LoVo (cell line): ENCODE data around the gene ZRANB1.
"Not testable (repeated sequence)": the region's sequence is repeated elsewhere in the genome, so short reads cannot be mapped to it uniquely, and the experiment has no call there.

Source experiments
- DNase-seq: peaks from one replicate; pipeline ENCODE4 v3.0.0-alpha.2; 2016; ENCODE audit warnings: low spot score

ZRANB1 gene

DNA sequence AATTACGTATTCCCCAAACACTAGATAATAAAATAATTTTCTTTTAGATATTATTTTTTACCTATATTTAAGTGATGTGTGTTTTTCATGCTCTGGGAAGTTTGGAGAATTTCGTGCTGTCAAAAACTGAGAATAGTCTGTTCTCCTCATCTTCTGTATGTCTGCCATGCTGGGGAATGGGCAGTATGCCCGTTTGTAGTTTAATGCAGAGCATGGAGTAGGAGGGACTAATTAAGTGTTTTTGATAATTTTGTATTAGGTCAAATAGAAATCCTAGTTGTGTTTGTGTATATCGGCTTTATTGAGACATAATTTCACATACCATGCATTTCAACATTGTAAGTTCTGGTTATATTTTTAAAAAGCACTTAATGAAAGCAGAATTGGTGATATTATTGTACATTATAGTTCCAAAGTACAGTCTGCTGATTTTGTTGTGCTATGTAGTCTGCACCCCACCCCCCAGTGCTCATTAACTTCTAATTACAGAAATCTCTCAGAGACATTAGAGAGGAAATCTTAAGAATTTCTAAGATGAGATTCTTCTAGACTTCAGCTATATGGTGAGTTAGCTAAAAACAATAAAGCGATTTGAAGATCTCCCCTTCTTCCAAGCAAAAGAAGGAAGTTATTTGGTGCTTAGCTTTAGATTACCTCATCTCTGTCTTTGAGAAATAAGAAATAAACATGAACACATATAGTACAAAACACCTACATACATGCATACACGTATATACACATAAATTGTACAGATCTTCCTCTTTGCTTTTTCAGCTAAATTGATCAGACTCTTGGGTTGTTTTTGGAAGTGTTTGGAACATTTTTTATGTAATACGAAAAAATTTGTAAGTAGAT, 22.2 kb downstream of the ZRANB1 start:
- no peak for DNase-seq

DNA sequence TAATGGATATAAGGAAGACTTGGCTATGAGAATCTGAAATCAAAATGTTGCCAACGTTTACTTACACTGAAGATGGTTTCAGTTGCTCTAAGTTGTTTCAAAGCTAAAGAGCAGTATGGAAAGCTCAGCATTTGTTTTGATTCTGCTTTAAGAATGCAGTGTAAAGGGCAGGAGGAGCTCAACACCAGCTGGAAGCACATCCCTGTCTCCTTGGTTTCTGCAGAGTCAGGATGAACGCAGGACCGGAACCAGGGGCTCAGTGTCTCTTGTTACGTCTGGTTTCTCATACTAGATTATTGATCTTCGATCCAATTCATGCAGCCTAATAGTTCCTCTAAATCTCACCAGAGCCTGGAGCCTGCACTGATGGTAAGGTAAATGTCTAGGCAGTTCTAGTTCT, 24.1 kb downstream of the ZRANB1 start:
- no peak for DNase-seq

GRCh38 chr10:124967255-124967654, 25.3 kb downstream of the ZRANB1 start:
- DNase-seq = no peak

GRCh38 chr10:124971276-124971675, 29.4 kb downstream of the ZRANB1 start:
- no peak for DNase-seq

DNA sequence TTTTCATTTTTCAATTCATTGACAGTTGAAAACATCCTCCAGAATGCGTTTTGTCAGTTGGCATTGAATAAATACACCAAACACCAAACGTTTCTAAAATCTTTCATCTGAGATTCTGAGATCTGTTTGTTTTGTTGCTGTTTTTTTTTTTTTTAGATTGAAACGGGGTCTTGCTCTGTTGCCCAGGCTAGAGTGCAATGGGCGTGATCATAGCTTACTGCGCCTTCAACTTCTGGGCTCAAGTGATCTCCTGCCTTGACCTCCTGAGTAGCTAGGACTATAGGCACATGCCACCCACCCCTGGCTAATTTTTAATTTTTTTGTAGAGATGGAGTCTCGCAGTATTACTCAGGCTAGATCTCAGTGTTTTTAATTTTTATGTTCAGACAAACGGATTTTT, 30.7 kb downstream of the ZRANB1 start:
- DNase-seq = no peak

GRCh38 chr10:124974131-124974530, 32.2 kb downstream of the ZRANB1 start:
- no peak for DNase-seq

- no peak for DNase-seq
These were observed 34.1 kb downstream of the ZRANB1 start for GRCh38 chr10:124975977-124976514.

- DNase-seq = no peak
These were observed 35.2 kb downstream of the ZRANB1 start for GRCh38 chr10:124977161-124977560.

DNA sequence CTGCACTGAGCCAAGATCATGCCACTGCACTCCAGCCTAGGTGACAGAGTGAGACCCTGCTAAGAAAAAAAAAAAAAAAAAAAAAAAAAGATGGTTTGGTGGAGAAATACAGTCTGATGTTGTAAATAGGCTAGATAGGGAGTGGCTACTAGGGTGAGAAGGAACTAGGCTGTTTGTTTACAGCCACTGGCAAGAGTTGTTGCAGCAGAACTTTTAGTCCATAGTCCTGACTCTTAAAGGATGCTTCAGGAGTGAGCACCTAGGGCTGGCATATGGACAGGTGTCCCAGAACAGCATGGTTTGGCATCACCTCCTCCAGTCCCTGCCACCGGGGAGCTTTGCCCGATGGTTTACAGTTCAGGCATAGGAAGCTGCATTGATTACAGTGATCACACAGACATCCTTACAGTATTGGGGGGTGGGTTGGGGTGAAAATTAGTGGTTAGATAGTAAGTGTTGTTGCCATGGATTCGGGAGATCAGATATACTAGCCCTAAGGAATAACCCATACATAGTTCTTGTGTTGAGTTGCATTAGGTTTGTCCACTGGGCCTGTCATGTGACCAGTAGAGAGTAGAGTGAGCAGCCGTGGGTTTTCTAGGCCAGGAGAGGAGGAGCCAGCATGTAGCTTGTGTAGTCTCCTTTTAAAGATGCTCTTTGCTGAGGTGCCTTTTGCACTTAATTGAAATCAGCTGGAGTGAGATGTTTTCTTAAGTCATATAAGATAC, 35.9 kb downstream of the ZRANB1 start:
- no peak for DNase-seq

DNA sequence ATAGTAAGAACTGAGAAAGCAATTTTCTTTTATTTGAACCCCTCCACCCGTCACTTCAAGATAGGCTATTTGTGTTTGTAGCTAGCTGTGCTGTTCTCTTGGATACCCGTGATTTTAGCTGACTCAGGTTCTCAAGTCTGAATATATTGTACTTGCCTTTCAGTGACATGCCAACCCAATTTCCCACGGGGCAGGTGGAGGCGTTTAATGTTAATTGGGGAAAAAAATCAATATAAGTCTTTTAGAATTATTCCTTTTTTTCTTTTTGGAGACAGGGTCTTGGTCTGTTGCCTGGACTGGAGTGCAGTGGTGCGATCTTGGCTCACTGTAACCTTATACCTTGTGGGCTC, 36.4 kb downstream of the ZRANB1 start:
- no peak for DNase-seq

DNA sequence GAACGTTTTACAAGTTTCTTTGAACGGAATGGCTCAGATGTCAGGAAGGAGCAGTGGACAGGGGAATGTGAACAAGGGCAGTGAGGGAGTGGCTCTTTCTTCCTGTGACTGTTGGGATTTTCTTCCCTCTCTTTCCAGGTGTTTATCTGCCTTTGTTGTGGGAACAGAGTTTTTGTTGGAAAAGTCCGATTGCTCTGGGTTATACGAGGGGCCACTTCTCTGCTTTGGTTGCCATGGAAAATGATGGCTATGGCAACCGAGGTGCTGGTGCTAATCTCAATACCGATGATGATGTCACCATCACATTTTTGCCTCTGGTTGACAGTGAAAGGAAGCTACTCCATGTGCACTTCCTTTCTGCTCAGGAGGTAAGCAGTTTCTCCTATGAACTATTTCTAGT, 41.4 kb downstream of the ZRANB1 start:
- no peak for DNase-seq

GRCh38 chr10:124984376-124984775, 42.5 kb downstream of the ZRANB1 start:
- no peak for DNase-seq

DNA sequence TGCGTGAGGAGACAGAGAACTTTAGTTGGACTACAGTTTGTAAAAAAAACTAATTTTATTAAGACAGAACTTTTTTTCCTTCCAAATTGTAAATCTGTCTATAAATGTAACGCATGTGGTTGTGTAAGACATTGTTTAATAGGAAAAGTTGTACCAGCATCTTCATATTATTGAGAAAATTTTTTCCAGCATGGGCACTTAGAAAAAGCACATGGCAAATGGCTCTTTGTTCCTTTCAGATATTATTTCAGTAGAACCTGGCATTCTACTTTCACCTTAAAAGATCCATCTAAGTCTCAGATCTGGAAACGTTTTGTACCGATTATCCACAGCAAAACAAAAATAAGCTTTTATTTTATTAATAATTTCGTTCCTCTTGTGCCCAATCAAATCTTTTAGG, 43.2 kb downstream of the ZRANB1 start:
- no peak for DNase-seq

DNA sequence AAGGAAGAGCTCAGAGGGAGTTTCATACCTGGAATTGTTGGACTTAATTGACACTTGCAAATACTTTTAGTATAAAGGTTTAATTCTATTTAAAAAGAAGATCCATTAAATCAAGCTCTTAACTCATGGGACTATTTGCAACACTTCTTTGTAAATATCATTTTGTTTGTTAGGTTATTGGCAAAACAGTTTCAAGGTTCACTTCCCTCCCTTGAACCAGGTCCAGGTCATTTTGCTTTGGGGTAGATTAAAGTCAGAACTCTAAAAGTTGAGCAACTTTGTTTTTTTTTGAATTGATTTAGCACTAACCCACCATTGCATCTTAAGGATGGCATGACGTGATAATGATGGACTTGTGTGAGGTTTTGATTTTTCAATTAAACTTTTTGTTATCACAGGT, 45.9 kb downstream of the ZRANB1 start:
- no peak for DNase-seq

- not testable (repeated sequence) for DNase-seq
These were observed 46.8 kb downstream of the ZRANB1 start for GRCh38 chr10:124988753-124989152.

DNA sequence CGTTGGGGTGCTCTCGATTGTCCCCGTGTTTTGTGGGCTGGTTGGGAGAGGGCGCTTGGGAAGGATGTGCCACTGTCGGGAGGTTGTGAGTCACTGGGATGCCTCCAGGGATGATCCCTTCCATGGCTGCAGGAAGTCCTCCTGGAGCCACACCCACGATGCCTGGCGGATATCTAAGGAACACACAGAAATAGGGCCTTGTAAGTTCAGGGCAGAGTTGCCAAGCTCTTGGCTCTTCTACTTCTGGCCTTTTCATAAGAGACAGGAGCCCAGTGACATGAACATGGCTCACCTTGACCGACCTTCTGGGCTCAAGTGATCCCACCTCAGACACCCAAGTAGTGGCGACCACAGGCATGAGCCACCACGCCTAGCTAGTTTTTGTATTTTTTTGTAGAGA, 47.6 kb downstream of the ZRANB1 start:
- DNase-seq = no peak

DNA sequence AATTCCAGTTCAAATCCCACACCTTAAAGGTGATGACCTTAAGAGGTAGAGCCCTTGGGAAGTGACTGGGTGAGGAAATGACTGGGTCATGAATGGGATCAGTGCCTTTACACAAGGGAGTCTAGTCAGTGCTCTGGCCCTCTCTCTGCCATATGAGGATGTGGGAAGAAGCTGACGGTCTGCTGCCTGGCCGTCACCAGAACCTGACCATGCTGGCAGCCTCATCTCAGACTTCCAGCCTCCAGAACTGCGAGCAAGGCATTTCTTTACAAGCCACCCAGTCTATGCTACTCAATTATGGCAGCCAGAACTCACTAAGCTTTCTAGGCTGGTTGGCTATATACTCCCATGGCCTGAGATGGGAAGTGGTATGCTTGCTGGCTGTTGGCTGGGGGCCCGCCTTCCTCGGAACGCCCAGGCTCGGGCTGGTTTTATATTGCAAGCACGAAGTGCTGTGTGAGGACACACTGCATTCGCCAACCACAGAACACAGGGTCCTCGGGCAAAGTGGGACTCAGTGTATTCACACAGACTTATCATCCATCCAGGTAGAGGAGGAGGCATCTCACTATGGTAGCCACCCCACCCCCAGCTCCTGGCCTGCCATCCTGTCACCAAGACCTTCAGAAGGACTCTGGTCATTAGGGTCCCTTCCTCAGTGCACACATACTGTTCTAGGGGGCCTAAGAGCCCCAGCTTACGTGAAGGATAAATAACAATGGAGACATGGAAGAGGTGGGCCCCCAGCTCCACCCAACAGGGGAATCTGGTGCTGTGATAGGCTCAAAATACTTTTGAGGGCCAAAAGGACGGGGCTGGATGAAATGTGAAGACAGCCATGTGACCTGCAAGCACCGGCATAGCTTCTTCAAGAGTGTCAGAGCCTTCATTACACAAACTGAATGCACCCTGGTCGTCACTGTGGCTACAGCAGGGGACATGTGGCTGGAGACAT, 49.0 kb downstream of the ZRANB1 start:
- DNase-seq = no peak

- DNase-seq = no peak
These were observed 49.9 kb downstream of the ZRANB1 start for GRCh38 chr10:124991835-124992234.

DNA sequence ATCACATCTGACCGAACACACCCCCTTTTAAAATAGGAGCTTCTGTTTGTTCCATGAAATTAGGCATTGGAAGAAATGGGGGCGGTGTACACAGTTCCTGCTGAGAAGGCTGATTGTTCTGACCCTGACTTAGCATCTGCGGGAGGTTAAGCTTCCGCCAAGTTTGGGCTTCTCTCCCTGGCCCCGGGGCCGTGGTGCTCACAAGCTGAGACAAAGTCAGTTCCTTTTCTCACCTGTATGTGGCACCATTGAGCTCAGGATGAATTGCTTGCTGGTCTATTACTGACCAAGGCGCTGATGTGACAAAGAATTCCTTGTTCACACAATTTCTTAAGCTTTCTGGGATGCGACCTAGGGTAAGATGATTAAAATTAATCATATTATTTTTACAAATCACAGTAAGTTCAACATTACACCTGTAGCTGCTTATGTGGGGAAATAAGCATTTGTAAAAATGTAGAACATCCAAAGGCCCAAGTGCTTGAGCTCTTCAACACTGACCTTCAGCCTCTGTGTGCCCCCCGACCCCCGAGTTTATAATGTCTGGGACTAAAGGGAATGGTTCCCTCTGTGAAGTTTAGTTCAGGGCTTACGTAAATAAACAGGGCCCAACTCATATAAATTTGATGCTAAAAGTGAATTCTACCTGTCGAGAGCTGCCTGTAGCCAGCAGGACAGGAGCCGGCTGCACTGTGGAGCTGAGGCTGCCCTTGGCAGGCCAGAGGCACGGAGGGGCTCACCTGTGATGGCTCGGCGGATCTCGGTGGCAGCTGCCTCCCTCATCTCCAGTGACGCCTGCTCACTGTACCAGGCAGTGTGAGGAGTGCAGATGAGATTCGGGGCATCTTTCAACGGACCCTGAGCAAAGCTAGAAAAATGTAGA, 50.8 kb downstream of the ZRANB1 start:
- no peak for DNase-seq

DNA sequence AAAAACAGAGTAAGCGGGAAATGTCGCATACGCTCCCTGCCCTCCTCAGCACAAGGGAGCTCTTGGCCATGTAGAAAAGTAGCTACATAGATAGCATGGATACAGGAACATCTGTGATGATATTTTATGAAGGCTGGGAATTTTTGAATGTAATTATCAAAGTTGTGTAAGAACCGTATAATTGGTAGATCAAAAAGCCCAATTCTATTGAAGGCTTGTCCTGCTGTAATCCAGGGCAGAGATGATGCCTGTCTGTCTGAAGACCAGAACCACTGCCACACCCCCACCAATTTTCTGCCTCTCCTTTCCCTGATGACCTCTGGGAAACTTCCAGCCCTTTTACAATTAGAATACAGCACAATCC, 51.4 kb downstream of the ZRANB1 start:
- DNase-seq = no peak

- no peak for DNase-seq
These were observed 52.0 kb downstream of the ZRANB1 start for GRCh38 chr10:124993736-124994451.
